SH-SY5Y (cell line): ENCODE measurements around the gene CFAP97D2.

ENCODE experiments used
- GATA2 ChIP-seq: IDR thresholded peaks from 2 replicates; pipeline ENCODE4 v1.6.1; 2011; ENCODE audit warnings: mild to moderate bottlenecking, low read depth, low read length
- GATA3 ChIP-seq: IDR thresholded peaks from 2 replicates; pipeline ENCODE4 v1.6.1; 2011; ENCODE audit warnings: low read depth, mild to moderate bottlenecking, low read length, moderate library complexity

GRCh38 chr13:114258589-114258988, 79.5 kb downstream of the CFAP97D2 start:
- TF ChIP-seq GATA2 (no peak), GATA3 (no peak)
